Stimulated activated CD4-positive, alpha-beta T cell treated with anti-CD3 and anti-CD28 coated beads, TNF-alpha, amount 100 ng/mL, for 48 hours (primary cell): Measurements from ENCODE around the gene SUPT3H.

Source experiments
- DNase-seq, 3 donors: peaks; one replicate each; pipeline ENCODE4 v3.0.0-alpha.2; 2020; ENCODE audit warnings: low read depth in 3 of 3

The SUPT3H gene

DNA sequence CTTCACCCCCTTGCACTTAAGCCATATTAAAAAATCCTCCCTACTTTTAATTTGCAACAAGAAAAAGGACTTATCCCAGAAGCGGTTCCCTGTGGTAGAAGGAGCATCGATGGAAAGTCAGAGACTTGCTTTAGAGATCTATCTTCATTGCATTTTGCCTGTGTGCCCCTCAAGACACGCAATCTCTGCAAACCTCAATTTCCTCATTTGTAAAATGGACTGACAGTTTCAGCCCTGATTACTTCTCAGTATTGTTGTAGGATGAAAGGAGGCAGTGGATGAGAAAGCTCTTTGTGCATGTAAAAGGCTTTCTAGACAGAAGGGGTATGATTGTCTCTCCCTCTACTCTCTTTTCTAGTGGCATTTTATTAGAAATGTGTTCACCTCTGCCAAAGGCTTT lies 580.0 kb downstream of the SUPT3H start:
- no peak for DNase-seq

DNA sequence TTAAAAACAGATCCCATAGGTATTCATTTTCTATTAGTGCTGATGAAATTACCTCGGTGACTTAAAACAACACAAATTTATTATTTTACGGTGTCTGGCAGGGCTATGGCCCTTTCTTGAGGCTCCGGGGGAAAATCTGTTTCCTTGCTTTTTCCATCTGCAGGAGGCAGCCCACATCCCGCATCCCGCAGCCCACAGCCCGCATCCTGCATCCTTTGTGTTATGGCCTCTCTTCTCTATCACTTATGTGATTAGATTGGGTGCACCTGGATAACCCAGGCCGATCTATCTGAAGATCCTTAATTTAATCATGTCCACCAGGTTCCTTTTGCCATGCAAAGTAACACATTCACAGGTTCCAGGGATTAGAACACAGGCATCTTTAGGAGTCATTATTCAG lies 582.4 kb downstream of the SUPT3H start:
- DNase-seq = no peak

- no peak for DNase-seq
These were observed 587.9 kb downstream of the SUPT3H start for GRCh38 chr6:44789806-44790205.

DNA sequence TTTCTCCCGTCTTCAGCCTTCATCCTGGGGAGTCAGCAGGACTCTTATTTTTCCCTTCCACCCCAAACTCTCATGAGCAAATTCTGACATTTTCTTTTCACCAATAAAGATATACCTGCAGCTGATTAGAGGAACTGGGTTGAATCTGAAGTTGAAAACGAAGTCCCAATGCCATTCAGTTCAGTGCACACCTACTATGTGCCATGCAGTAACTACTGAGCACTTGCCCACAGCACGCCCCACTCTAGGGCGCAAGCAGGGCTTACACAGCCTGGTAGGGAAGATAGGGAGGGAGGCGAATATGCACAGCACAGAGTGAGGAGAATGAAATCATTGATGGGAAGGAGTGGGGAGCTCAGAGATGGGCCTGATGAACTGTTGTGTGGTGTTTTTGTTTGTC lies 588.7 kb downstream of the SUPT3H start:
- no peak for DNase-seq

DNA sequence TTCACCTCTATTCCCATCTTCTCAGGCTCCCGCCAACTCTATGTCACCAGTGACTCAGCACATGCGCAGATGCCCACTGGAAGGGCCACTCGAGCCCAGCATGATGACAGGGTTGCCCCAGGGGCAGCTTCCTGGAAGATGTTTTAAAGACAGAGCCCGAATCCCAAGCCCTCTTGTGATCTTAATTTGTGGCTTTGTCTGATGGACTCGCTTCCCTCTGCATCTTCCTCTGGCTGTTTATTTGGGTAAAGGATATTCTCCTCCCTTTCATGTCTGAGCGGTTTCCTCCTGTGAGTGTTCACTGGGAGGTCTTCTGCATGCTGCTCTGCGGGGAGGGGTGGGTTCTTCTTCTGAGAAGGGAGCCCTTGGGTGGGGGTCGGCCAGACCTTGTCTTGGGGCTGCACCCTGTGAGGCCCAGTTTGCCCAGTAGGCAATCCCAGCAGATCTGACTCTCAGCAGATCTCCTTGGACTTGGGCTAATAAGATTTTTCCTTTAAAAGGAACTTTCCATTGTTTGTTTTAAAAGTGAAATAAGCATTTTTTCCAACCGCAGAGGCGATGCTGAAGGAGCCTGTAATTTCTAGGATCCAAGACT lies 589.2 kb downstream of the SUPT3H start:
- no peak for DNase-seq

- DNase-seq = no peak
These were observed 590.4 kb downstream of the SUPT3H start for GRCh38 chr6:44787254-44787834.

- no peak for DNase-seq
These were observed 592.6 kb downstream of the SUPT3H start for GRCh38 chr6:44785130-44785529.

- DNase-seq = no peak
These were observed 593.5 kb downstream of the SUPT3H start for GRCh38 chr6:44784195-44784594.

- no peak for DNase-seq
These were observed 594.8 kb downstream of the SUPT3H start for GRCh38 chr6:44782892-44783291.

- no peak for DNase-seq
These were observed 595.7 kb downstream of the SUPT3H start for GRCh38 chr6:44781912-44782597.

DNA sequence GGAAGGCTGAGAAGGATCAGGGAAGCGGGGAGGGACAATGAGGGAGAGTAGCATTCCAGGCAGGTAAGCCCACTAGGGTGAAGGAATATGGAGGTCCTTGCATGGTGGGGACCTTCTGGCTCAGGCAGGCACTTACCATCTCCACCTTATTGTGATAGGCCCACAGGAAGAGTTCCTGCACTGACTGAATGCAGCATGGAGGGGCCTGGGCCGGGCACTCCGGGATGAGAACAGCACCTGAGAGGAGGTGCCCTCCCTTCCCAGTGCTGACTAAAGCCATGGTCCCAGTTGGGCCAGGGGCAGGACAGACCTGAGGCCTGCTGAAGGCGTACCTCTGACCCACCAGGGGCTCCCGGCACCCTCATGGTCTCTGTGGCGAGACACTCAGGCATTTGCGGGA lies 597.6 kb downstream of the SUPT3H start:
- DNase-seq = no peak

DNA sequence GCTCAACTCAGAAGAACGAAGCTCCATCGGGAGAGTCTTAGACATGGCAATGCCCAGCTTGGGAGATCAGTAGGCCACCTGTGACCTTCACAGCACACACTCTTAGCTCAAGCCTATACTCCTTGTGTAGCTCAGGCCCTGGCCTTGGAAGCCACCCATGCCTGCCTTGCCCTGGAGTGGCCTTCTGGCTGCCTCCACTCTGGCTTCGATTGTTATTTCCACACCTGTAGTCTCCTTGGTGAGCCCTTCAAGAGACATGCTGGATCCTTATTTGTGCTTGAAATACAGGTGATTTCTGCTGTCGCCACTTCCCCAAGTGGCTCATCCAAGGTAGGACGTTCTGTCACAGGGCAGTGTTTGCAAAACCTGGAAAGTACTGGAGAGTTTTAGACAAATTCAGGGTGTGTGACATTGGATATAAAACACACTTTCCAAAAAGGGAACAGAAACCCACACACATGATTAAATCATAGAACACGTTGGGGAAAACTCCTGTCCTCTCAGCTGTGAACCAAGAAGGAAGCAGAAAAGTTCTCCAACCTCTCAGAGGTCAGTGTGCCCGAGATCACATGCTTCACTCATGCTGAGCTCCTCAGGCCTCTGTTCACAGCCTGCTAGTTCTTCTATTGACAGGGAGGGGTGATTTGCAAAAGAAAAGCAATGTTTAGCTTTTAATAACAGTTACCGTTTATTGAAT lies 598.5 kb downstream of the SUPT3H start:
- DNase-seq = no peak
